VCaP (cell line): ENCODE data around the gene KRT31.
"Not testable (repeated sequence)": the region's sequence is repeated elsewhere in the genome, so short reads cannot be mapped to it uniquely, and the experiment has no call there.

Experiments used
- H3K27ac ChIP-seq: fragments of 450-650 bp; 2 replicates; pipeline ENCODE4 v1.5.1; 2017
- TF ChIP-seq, protein P1 (sequence below): fragments of 450-650 bp; conservative IDR thresholded peaks from 2 replicates; pipeline ENCODE4 v1.5.1; 2017; ENCODE audit warnings: mild to moderate bottlenecking, moderate library complexity

The KRT31 gene

GRCh38 chr17:41347869-41348760 lies 49.3 kb downstream of the KRT31 start:
- TF ChIP-seq, protein P1, sequence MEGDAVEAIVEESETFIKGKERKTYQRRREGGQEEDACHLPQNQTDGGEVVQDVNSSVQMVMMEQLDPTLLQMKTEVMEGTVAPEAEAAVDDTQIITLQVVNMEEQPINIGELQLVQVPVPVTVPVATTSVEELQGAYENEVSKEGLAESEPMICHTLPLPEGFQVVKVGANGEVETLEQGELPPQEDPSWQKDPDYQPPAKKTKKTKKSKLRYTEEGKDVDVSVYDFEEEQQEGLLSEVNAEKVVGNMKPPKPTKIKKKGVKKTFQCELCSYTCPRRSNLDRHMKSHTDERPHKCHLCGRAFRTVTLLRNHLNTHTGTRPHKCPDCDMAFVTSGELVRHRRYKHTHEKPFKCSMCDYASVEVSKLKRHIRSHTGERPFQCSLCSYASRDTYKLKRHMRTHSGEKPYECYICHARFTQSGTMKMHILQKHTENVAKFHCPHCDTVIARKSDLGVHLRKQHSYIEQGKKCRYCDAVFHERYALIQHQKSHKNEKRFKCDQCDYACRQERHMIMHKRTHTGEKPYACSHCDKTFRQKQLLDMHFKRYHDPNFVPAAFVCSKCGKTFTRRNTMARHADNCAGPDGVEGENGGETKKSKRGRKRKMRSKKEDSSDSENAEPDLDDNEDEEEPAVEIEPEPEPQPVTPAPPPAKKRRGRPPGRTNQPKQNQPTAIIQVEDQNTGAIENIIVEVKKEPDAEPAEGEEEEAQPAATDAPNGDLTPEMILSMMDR = no peak
- H3K27ac ChIP-seq = no peak overlapping the region

GRCh38 chr17:41346421-41346820 lies 51.0 kb downstream of the KRT31 start:
- not testable (repeated sequence) for H3K27ac ChIP-seq

GRCh38 chr17:41345992-41346391 lies 51.4 kb downstream of the KRT31 start:
- no peak overlapping the region for H3K27ac ChIP-seq
- TF ChIP-seq, protein P1 = no peak
